ENCODE data around the gene NDN.

DNA sequence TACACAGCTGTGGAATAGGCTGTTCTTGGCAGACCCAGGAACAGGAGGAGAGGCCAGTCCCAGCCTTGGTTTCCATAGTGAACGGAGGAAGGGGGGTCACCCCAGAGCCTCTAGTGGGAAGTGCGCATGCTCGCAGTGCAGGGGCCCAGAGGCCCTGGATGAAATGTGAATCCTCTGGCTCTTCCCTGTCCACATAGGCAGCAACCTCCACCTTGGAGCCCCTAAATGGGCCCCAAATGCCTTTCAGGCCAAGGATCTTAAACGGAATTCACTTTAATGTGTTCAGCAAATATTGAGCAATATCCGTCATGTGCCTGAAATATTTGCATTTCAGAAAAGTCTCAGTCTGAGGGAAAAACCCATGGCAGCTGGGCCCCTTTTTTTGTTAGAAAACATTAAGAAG lies 3.3 kb upstream of the NDN start:
- TF ChIP-seq, protein P1, sequence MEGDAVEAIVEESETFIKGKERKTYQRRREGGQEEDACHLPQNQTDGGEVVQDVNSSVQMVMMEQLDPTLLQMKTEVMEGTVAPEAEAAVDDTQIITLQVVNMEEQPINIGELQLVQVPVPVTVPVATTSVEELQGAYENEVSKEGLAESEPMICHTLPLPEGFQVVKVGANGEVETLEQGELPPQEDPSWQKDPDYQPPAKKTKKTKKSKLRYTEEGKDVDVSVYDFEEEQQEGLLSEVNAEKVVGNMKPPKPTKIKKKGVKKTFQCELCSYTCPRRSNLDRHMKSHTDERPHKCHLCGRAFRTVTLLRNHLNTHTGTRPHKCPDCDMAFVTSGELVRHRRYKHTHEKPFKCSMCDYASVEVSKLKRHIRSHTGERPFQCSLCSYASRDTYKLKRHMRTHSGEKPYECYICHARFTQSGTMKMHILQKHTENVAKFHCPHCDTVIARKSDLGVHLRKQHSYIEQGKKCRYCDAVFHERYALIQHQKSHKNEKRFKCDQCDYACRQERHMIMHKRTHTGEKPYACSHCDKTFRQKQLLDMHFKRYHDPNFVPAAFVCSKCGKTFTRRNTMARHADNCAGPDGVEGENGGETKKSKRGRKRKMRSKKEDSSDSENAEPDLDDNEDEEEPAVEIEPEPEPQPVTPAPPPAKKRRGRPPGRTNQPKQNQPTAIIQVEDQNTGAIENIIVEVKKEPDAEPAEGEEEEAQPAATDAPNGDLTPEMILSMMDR (conservative IDR thresholded peaks at IDR 0.05 in 1 of 2, IDR thresholded peaks at IDR 0.05 in 1 of 2; ENCODE audit: extremely low read depth in 1 of 2, insufficient read depth in 1 of 2, low read depth in 1 of 2, low read length in 2 of 2): no peak
- TF ChIP-seq EZH2 (IDR thresholded peaks at IDR 0.05; ENCODE audit: borderline replicate concordance, low read length): no peak

Data from mammary epithelial cell (primary cell).